Activated CD8-positive, alpha-beta memory T cell treated with anti-CD3 and anti-CD28 coated beads for 36 hours (primary cell): ENCODE measurements around the gene PALMD. TPM values are rescaled to one million over a fixed set of nuclear protein-coding genes. Genes with fewer than 3 reads are reported as not detected.

Experiments used
- CTCF ChIA-PET: fragments of 350-600 bp; sonication (Branson Sonifier 250); formaldehyde crosslinking; loops from one replicate; lab custom pipeline; 2021; ENCODE audit warnings: antibody characterized with exemption; lab: Charles Lee
- POLR2A ChIA-PET: fragments of 350-600 bp; sonication (Branson Sonifier 250); formaldehyde crosslinking; loops from one replicate; lab custom pipeline; 2021; ENCODE audit warnings: antibody characterized with exemption; lab: Charles Lee
- total RNA-seq, 2 experiments: library from RNA; stranded (reverse); gene quantifications; one replicate each; pipeline ENCODE4 v1.2.3, GENCODE V29; 2021

PALMD gene
- total RNA-seq, 2 experiments from 2014 or later = not detected

DNA sequence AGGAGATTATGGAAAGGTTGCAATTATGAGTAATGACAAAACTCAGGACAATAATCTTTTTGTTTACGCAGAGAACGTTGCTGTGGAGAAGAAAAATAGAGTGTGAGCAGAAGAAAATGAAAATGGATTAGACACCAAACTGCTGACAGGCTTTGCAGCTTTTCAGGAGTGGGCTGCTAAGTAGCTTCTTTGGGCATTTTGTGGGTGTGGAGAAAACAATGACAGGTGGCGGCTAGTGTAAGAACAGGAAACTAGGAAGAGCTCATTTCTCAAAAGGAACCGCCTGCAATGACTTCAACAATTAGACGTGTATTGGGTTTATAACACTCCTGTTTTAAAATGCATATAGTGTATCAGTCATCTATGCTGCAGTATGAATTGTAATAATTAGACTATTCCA lies 18.3 kb upstream of the PALMD start:
- POLR2A ChIA-PET = no interaction called here
- CTCF ChIA-PET = no interaction called here

GRCh38 chr1:99629164-99629563 lies 16.7 kb upstream of the PALMD start:
- ChIA-PET POLR2A (no interaction called here), CTCF (no interaction called here)

- ChIA-PET CTCF (no interaction called here), POLR2A (no interaction called here)
Observed at GRCh38 chr1:99634971-99635624, 10.8 kb upstream of the PALMD start.

DNA sequence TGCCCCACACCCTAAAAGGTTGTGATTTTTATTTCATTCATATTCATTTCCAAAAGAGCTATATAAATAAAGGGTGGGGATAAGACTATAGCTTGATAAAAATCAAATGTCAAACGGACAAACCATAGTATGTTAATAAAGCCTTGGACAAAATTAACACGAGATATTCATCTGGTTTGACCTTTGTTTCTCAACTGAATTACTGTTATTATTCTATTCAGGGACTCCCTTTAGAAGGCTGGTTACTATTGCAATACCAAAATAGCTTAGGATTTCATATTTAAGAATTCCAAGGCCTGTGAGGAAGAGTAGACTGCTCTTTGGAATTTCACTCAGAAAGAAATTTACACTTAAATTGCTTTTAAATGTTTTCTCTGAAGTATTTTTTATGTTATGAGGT lies 10.2 kb upstream of the PALMD start:
- POLR2A ChIA-PET = no interaction called here
- CTCF ChIA-PET = no interaction called here

- ChIA-PET POLR2A (no interaction called here), CTCF (no interaction called here)
Observed at GRCh38 chr1:99636647-99637175, 9.2 kb upstream of the PALMD start.

DNA sequence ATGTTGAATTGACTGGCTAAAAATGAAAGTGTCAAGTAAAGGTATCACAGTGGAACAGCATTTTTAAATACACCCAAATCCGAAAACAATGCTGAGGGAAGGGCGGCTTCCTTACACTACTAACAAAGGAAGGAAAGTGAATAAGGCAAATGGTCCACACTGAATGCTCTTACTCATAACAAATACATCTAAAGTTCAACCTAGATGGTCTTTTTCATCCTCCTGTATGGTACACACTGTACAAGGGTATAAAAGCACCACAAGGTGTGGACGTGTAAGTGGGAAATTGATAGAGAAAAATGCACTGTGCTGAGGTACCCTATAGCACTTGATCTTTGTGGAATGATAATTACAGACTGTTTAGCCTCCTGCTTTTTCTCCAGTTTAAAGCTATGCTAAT lies 7.1 kb upstream of the PALMD start:
- ChIA-PET POLR2A (no interaction called here), CTCF (no interaction called here)

DNA sequence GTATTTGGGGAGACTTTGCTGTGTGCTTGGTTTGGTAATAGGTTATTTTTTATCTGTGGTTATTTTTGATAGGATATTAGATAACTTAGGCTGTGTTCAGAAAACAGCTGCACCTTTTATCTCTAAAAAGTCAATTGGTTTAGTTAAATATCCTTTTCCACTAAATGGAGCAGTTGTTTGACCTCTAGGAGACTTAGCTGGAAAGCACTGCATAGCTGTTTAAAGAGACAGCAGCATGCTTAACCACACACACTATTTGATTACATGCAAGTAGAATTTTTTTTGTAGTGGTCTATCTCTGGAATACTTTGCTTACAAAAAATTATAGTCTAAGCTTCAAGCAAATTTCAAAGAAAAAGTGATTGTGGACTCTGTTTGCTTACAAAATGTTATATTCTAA lies 6.5 kb upstream of the PALMD start:
- ChIA-PET CTCF (no interaction called here), POLR2A (no interaction called here)

DNA sequence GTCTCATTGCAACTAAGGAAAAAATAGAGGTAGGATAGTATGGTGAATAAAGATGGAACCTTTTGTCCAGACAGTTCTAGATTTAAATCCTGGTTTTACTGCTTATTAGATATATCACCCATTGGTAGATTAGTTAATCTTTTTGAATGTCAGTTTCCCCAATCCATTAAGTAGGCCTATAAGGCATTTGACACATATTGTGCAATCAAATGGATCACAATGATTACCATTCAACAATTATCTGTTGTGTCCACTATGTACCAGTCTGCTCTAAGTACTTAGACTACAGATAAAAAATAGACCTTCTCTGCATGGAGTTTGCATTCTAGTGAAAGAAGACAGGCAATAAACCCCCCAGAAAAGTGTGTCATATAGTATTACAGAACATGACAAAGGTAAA lies 6.0 kb upstream of the PALMD start:
- CTCF ChIA-PET = no interaction called here
- POLR2A ChIA-PET = no interaction called here

- ChIA-PET CTCF (no interaction called here), POLR2A (no interaction called here)
Observed at GRCh38 chr1:99640672-99641071, 5.2 kb upstream of the PALMD start.

GRCh38 chr1:99641558-99641957 lies 4.4 kb upstream of the PALMD start:
- ChIA-PET POLR2A (no interaction called here), CTCF (no interaction called here)

GRCh38 chr1:99642053-99642452 lies 3.9 kb upstream of the PALMD start:
- POLR2A ChIA-PET = no interaction called here
- CTCF ChIA-PET = no interaction called here

- POLR2A ChIA-PET = no interaction called here
Observed at GRCh38 chr1:99643021-99643779, 2.7 kb upstream of the PALMD start.

DNA sequence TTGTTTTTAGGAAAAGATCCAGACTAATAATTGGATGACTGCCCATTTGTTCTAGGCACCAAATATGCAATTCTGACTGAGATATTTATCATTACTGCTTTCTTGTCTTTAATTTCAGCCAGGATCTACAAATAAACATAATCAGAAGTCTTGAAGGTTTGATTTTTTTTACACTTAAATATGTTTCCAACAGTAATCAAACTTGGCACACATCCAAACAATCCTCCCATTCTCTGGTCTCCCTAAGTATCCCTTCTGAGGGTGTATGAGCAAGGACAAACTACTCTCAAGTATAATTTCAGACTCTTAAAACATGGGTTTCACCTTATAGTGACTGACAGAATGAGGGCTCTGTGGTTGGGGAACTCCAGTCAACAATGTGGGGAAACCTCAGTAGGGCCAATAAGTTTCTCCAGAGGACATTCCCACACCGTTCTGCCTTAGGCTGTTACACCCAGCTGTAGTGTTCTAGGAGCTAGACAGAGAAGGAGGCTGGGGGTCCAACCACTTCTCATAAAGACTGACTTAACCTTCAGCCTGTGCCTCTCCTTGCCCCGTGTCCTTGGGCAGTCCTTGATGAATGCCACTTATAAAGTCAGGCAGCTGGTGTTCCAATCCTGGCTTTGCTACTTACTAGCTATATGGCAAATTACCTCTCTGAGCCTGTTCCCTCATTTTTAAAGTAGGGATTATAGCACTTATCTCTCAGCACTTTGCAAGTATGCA lies 1.5 kb upstream of the PALMD start:
- ChIA-PET POLR2A (no interaction called here), CTCF (no interaction called here)

More at GRCh38 chr1:99643021-99643779, 2.7 kb upstream of the PALMD start:
- CTCF ChIA-PET = no interaction called here

GRCh38 chr1:99645203-99645602 lies 710 bp upstream of the PALMD start:
- POLR2A ChIA-PET = no interaction called here
- CTCF ChIA-PET = no interaction called here

DNA sequence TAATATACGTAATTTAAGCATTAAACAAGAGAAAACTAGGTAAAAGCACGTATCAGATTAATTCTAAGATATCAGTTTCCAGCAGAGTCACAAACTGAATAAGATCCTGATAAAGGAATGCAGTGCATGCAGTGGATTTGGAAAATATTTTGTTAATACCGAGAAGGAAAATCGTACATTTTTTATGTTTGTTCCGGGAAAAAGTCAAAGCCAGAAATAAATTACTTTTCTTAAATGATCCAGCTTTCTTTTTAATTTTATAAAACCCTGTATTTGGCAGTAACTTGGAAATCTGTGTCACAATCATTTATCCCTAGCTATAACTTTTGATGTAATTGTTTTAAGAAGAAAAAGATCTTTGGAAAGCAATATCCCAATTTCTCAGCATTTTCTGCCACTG lies 955 bp downstream of the PALMD start:
- ChIA-PET POLR2A (no interaction called here), CTCF (no interaction called here)

DNA sequence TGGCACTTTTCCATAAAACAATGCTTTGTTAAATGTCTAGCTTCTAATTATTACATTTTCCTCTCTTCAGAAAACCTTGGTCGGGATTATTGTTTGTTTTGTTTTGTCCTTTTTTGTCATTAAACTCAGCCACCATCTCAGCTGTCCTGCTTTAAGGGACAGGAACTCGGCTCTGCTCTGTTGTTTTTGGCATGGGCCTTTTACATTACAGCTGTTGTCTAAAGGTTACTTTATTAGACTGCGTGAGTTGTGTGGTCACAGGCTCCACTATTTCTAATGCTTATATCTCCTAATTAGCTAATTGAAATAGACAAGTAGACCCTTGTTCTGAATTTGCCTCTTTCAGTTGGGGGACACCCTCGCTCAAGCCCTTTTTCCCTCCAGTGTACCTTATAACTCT lies 1.6 kb downstream of the PALMD start:
- ChIA-PET CTCF (no interaction called here), POLR2A (no interaction called here)

DNA sequence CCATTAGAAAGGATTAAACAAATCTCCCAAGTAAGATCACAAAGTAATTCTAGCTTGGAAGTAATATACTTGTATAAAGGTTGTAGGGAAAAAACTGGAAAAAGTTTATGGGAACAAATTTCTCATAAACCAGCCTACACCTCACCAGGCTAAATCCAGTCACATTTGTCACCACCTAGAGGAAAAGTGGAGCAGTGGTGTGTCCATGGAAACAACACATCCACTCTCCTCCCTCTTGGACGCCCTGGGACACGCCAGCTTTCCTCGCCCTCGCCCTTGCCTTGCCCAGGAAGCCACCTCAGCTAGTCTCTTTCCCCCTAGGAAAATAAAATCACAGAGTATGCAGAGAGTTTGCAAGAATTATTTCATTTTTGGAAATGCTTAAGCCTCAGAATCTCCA lies 2.2 kb downstream of the PALMD start:
- CTCF ChIA-PET = no interaction called here
- POLR2A ChIA-PET = no interaction called here

- ChIA-PET CTCF (no interaction called here), POLR2A (no interaction called here)
Observed at GRCh38 chr1:99650030-99650429, 4.1 kb downstream of the PALMD start.

- CTCF ChIA-PET = no interaction called here
- POLR2A ChIA-PET = no interaction called here
Observed at GRCh38 chr1:99650773-99651437, 5.0 kb downstream of the PALMD start.

GRCh38 chr1:99652881-99653281 lies 7.0 kb downstream of the PALMD start:
- ChIA-PET CTCF (no interaction called here), POLR2A (no interaction called here)
